GM12878 (cell line): ENCODE results near the gene RALGPS2. TPM values are rescaled to one million over a fixed set of nuclear protein-coding genes. Genes with fewer than 3 reads are reported as not detected.

Experiments
- ATAC-seq: fragments of 200-7000 bp; cut with Tn5 transposase; 3 replicates; pipeline ENCODE4 v1.9.1; 2020; ENCODE audit warnings: mild to moderate bottlenecking, moderate library complexity
- BruUV-seq: library from RNA; stranded (reverse); fragments of 400-500 nt; replicated peaks from 2 replicates; lab custom pipeline; 2021; lab: Mats Ljungman, UMichigan
- CTCF ChIA-PET: fragments of 300-600 bp; sonication (Branson Sonifier 250); formaldehyde crosslinking; extraction: SDS; loops from one replicate; lab custom pipeline; 2021; ENCODE audit warnings: inconsistent platforms; lab: Yijun Ruan, JAX
- POLR2A ChIA-PET: fragments of 350-600 bp; formaldehyde crosslinking; extraction: SDS; loops from one replicate; lab custom pipeline; 2021; ENCODE audit warnings: inconsistent platforms; lab: Charles Lee
- RAD21 ChIA-PET: fragments of 300-600 bp; sonication (Branson Sonifier 250); formaldehyde crosslinking; loops from one replicate; lab custom pipeline; 2023; ENCODE audit warnings: antibody characterized with exemption; ENCODE audit not compliant: unreplicated experiment; lab: Charles Lee
- SMC1A ChIA-PET: fragments of 300-600 bp; sonication (Branson Sonifier 250); formaldehyde crosslinking; loops from one replicate; lab custom pipeline; 2023; ENCODE audit not compliant: unreplicated experiment, uncharacterized antibody; lab: Charles Lee
- DNase-seq: peaks from one replicate; pipeline ENCODE4 v3.0.0-alpha.2; 2011; ENCODE audit warnings: low read depth, low spot score
- FAIRE-seq: peaks from 3 replicates; lab custom pipeline; 2011; peaks lifted over from hg19 to GRCh38; lab: Jason Lieb, UNC
- H2AFZ ChIP-seq: 2 replicates; pipeline ENCODE4 v1.6.0; 2011; ENCODE audit warnings: low read depth, low read length, control low read depth; ENCODE audit not compliant: control insufficient read depth
- H3K27ac ChIP-seq: 2 replicates; pipeline ENCODE4 v1.5.1; 2011; ENCODE audit warnings: control low read depth; ENCODE audit not compliant: control insufficient read depth, insufficient read depth
- H3K27me3 ChIP-seq, 2 experiments: replicated peaks in 1 of 2; 2 replicates each; pipeline versions ENCODE4 v1.6.0 to v1.6.1; 2011; ENCODE audit warnings: low read length in 1 of 2; ENCODE audit not compliant: control insufficient read depth in 2 of 2, insufficient read depth in 2 of 2
- H3K36me3 ChIP-seq, 2 experiments: 2 replicates each; pipeline ENCODE4 v1.5.1; 2011; ENCODE audit warnings: low read length in 1 of 2; ENCODE audit not compliant: control insufficient read depth in 2 of 2, insufficient read depth in 2 of 2
- H3K4me1 ChIP-seq: 2 replicates; pipeline ENCODE4 v1.6.1; 2011; ENCODE audit warnings: mild to moderate bottlenecking, low read length, moderate library complexity, mixed read lengths; ENCODE audit not compliant: control insufficient read depth, insufficient read depth
- H3K4me2 ChIP-seq: 2 replicates; pipeline ENCODE4 v1.6.0; 2011; ENCODE audit warnings: control low read depth; ENCODE audit not compliant: control insufficient read depth, insufficient read depth
- H3K4me3 ChIP-seq: fragments of 200-600 bp; sonication (generic); 2 replicates; pipeline ENCODE4 v1.5.1; 2016
- H3K79me2 ChIP-seq: 2 replicates; pipeline ENCODE4 v1.6.0; 2011; ENCODE audit warnings: low read length; ENCODE audit not compliant: control insufficient read depth, insufficient read depth
- H3K9ac ChIP-seq: 2 replicates; pipeline ENCODE4 v1.8.0; 2011; ENCODE audit warnings: low read length, control low read depth, mixed read lengths; ENCODE audit not compliant: control insufficient read depth, insufficient read depth
- H3K9me3 ChIP-seq: replicated peaks from 3 replicates; pipeline ENCODE4 v1.5.1; 2011; ENCODE audit warnings: mild to moderate bottlenecking, low read length; ENCODE audit not compliant: control insufficient read depth, insufficient read depth
- H4K20me1 ChIP-seq: 2 replicates; pipeline ENCODE4 v1.6.0; 2011; ENCODE audit not compliant: control insufficient read depth, insufficient read depth
- BCLAF1 ChIP-seq: fragments of 450-650 bp; IDR thresholded peaks from 2 replicates; pipeline ENCODE4 v1.6.1; 2017; ENCODE audit warnings: antibody characterized with exemption, mild to moderate bottlenecking, moderate library complexity
- CHD2 ChIP-seq: IDR thresholded peaks from 2 replicates; pipeline ENCODE4 v1.6.1; 2011; ENCODE audit warnings: low read depth, low read length, improper control_type of control experiment, borderline replicate concordance
- CREB1 ChIP-seq: IDR thresholded peaks from 2 replicates; pipeline ENCODE4 v1.6.1; 2012; ENCODE audit warnings: low read depth, mild to moderate bottlenecking, inconsistent platforms
- ETV6 ChIP-seq, 2 experiments: fragments of 450-650 bp in 1 of 2; IDR thresholded peaks in 1 of 2; conservative IDR thresholded peaks in 1 of 2; 2 replicates each; pipeline ENCODE4 v1.6.1; 2014; ENCODE audit warnings: antibody characterized with exemption in 1 of 2, borderline replicate concordance in 1 of 2, low read depth in 1 of 2, mild to moderate bottlenecking in 1 of 2, moderate library complexity in 1 of 2
- HDAC6 ChIP-seq: fragments of 200-600 bp; sonication (generic); IDR thresholded peaks from one replicate; pipeline ENCODE4 v1.8.0; 2017; ENCODE audit warnings: antibody characterized with exemption; ENCODE audit not compliant: unreplicated experiment
- HDGF ChIP-seq: fragments of 450-650 bp; IDR thresholded peaks from 2 replicates; pipeline ENCODE4 v1.6.1; 2016; ENCODE audit warnings: antibody characterized with exemption
- IRF4 ChIP-seq: IDR thresholded peaks from 2 replicates; pipeline ENCODE4 v1.6.1; 2011; ENCODE audit warnings: low read depth, low read length
- JUNB ChIP-seq: IDR thresholded peaks from 2 replicates; pipeline ENCODE4 v1.6.1; 2016; ENCODE audit warnings: antibody characterized with exemption, mild to moderate bottlenecking
- REST ChIP-seq: IDR thresholded peaks from 2 replicates; pipeline ENCODE4 v1.6.1; 2012; ENCODE audit warnings: mild to moderate bottlenecking, low read depth, low read length
- TAF1 ChIP-seq: IDR thresholded peaks from 2 replicates; pipeline ENCODE4 v1.6.1; 2011; ENCODE audit warnings: mild to moderate bottlenecking, low read depth, low read length, borderline replicate concordance
- TBL1XR1 ChIP-seq: IDR thresholded peaks from 2 replicates; pipeline ENCODE4 v1.6.1; 2012; ENCODE audit warnings: low read depth, low read length, improper control_type of control experiment
- ZNF622 ChIP-seq: fragments of 450-650 bp; IDR thresholded peaks from 2 replicates; pipeline ENCODE4 v1.6.1; 2017; ENCODE audit warnings: mild to moderate bottlenecking, inconsistent platforms
- WGBS: methylation state at CpG from one replicate; pipeline ENCODE4 v1.1.6; 2016; ENCODE audit warnings: low lambda C conversion rate; ENCODE audit not compliant: insufficient replicate concordance, insufficient coverage; ENCODE audit errors: missing lambda C conversion rate; 5-methylcytosine and 5-hydroxymethylcytosine counted together
- in situ Hi-C: fragments of 300-500 bp; cut with MboI; formaldehyde crosslinking; loops from 9 replicates; pipeline ENCODE4 v1.14.3; 2018; ENCODE audit warnings: mixed read lengths
- intact Hi-C: fragments of 100-400 bp; cut with micrococcal nuclease; formaldehyde crosslinking; loops from one replicate; pipeline ENCODE4 v1.14.2; 2022; ENCODE audit not compliant: unreplicated experiment
- polyA plus RNA-seq, 11 experiments: library from polyadenylated mRNA; depleted of rRNA in 4 of 11; unstranded in 6 of 11; stranded (reverse) in 5 of 11; fragments of >200 nt; fragmentation: Nextera tagmentation in 4 of 11; fragmentation: Illumina TruSeq in 1 of 11; extraction: Ambion mirVana in 4 of 11; extraction: Trizol in 1 of 11; gene quantifications; 1 replicate in 1 of 11; 2 replicates in 10 of 11; pipeline versions ENCODE4 v1.2.1 to v1.2.3, GENCODE V29; 2011 to 2016; ENCODE audit warnings: inconsistent platforms in 2 of 11, missing spikeins in 2 of 11, low read depth in 1 of 11
- total RNA-seq, 4 experiments: library from RNA; depleted of rRNA in 3 of 4; stranded (reverse); fragments of >200 nt in 3 of 4; fragmentation: Illumina TruSeq in 1 of 4; extraction: Trizol in 1 of 4; gene quantifications; 2 replicates each; pipeline versions ENCODE4 v1.2.1 to v1.2.3, GENCODE V29; 2013 to 2021
- TF ChIP-seq, protein P1 (sequence below): fragments of 450-650 bp; formaldehyde crosslinking; IDR thresholded peaks from 2 replicates; pipeline ENCODE4 v1.4.0; 2022; ENCODE audit warnings: mild to moderate bottlenecking, moderate library complexity

The RALGPS2 gene
- total and polyA plus RNA-seq, 10 of the 15 experiments (the other 5 are each of a cell fraction or from before 2014, with no cell fraction given) = 0.08 to 3.7 (median 0.50) TPM

DNA sequence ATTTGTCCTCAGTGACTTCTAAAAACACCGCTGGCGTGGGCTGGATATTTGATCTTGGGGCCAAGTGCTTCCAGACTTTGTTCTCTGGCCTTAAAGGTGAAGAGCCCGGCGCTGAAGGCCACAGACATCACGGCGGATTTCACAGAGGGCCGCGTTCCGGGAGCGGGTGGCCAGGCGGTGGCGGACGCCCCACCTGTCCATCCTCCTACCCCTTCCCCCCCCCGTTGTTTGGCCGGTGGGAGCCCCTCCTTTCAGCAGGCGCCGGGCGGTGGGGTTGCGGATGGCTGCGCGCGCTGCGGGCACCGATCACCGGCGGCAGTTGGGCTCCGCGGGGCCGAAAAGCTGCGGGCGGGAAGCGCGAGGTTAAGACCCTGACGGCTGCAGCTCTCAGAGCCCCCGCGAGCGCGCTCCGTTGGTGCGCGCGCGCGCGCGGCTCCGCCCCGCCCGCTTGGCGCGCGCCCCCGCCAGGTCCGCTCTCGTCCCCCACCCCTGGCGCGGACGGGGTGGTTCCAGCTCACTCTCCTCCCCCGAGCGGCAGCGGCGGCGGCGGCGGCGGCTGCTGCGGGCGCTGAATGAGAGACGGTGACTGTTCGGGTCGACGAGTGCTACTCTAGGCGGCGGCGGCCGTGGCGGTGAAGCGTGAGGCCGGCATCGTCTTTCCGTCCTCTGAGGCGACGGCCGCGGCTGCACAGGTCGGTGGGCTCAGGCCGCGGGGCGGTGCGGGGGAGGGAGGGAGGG, at the start of gene RALGPS2 (continued):
- no peak for TF ChIP-seq JUNB
- no peak for TF ChIP-seq TAF1
- TF ChIP-seq HDAC6 = no peak
- no peak for TF ChIP-seq ETV6 (conservative IDR thresholded peaks at IDR 0.05 in 1 of 2, IDR thresholded peaks at IDR 0.05 in 1 of 2; ENCODE audit: borderline replicate concordance in 1 of 2, low read depth in 1 of 2)
- TF ChIP-seq CREB1 = no peak
- TF ChIP-seq ZNF622 = no peak
- TF ChIP-seq IRF4 = no peak

- CTCF ChIA-PET = no interaction called here
- WGBS = 25% methylated on average over 2 of the region's 2 CpGs
- TF ChIP-seq, protein P1, sequence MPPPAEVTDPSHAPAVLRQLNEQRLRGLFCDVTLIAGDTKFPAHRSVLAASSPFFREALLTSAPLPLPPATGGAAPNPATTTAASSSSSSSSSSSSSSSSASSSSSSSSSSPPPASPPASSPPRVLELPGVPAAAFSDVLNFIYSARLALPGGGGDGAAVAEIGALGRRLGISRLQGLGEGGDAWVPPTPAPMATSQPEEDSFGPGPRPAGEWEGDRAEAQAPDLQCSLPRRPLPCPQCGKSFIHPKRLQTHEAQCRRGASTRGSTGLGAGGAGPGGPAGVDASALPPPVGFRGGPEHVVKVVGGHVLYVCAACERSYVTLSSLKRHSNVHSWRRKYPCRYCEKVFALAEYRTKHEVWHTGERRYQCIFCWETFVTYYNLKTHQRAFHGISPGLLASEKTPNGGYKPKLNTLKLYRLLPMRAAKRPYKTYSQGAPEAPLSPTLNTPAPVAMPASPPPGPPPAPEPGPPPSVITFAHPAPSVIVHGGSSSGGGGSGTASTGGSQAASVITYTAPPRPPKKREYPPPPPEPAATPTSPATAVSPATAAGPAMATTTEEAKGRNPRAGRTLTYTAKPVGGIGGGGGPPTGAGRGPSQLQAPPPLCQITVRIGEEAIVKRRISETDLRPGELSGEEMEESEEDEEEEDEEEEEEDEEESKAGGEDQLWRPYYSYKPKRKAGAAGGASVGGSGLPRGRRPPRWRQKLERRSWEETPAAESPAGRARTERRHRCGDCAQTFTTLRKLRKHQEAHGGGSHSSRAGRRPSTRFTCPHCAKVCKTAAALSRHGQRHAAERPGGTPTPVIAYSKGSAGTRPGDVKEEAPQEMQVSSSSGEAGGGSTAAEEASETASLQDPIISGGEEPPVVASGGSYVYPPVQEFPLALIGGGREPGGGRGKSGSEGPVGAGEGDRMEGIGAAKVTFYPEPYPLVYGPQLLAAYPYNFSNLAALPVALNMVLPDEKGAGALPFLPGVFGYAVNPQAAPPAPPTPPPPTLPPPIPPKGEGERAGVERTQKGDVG (CRISPR knock-in tag) = no peak
- TF ChIP-seq CHD2 = no peak
- TF ChIP-seq REST = no peak
- no peak for TF ChIP-seq TBL1XR1
- TF ChIP-seq HDGF = no peak
- no peak for TF ChIP-seq BCLAF1
Measured at GRCh38 chr1:178679237-178679636, 45.8 kb upstream of the RALGPS2 start.

More at GRCh38 chr1:178679237-178679636, 45.8 kb upstream of the RALGPS2 start:
- Histone ChIP-seq H3K27me3 (no peaks in the 10 kb centered on the region), H3K79me2 (no peaks in the 10 kb centered on the region), H4K20me1 (no peaks in the 10 kb centered on the region), H3K4me1 (peaks cover 4% of the 10 kb centered on the region), H3K4me2 (no peak overlapping the region), H2AFZ (no peak overlapping the region), H3K4me3 (no peak overlapping the region), H3K27ac (no peak overlapping the region), H3K9ac (no peak overlapping the region), H3K36me3 (no peaks in the 10 kb centered on the region), H3K9me3 (no peaks in the 10 kb centered on the region)
- no TSS peak for BruUV-seq
- in situ Hi-C loops (no loop called here), intact Hi-C loops (no loop called here)
- SMC1A ChIA-PET = interaction anchor here (1.1 to 1.6 kb wide), 2 partner anchors 18 to 29 kb away, joined by 3 to 7 read pairs; no protein-coding TSS in a partner anchor
- RAD21 ChIA-PET = interaction anchor here (1.3 kb wide), 1 partner anchor 46 kb away, joined by 3 read pairs; no protein-coding TSS in a partner anchor
- DNase-seq (no peak), ATAC-seq (no peak), FAIRE-seq (no peak)
- POLR2A ChIA-PET = interaction anchor here (0.6 kb wide), 1 partner anchor 38 kb away, joined by 4 read pairs; no protein-coding TSS in a partner anchor
